Measurements from ENCODE around the gene MUTYH. TPM values are rescaled to one million over a fixed set of nuclear protein-coding genes. Genes with fewer than 3 reads are reported as not detected.

MUTYH gene
- total RNA-seq, 4 donors from 2014 or later, result 28.7 to 78.2 (median 49.0) TPM

DNA sequence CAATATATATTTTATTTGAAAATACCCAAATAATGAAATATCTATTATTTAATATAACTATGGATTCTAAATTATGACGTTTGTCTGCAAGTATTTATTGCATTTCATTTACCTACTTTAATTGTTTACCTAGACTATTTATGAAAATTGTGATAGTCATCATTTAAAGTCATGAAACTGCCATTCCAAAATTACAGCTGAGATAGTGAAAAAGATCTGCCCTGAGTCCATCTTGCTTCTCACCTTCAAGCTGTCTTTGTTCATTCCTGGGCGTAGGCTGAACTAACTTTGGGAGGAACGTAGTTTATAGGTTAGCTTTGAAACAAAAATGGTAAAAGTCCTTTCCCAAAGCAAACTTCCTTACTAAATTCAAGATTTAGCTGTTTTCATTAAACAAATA, 26.0 kb downstream of the MUTYH start:
- no peaks in the 10 kb centered on the region for H3K27me3 ChIP-seq
- H3K4me1 ChIP-seq, result no peaks in the 10 kb centered on the region
- intact Hi-C loops (cut with DNase I; ENCODE audit: low total_unique reads) (no loop called here), in situ Hi-C loops (cut with MboI; ENCODE audit: low pct_ligation_motif_present in 1 of 4, low pct_unique_long_range_greater_than_20kb in 1 of 4, low sequenced_read_pairs in 3 of 4) (loop anchor here in 3 of 4 donors (25.0 kb wide), 2 partner anchors 477 to 527 kb away; partner anchors contain the start of genes BEST4 (in 2 of the 3), RPS8 (in 2 of the 3) and PTCH2 (in 1 of the 3))
- no peaks in the 10 kb centered on the region for H3K9me3 ChIP-seq
- H3K27ac ChIP-seq, result no peak overlapping the region
- 65 to 75% methylated on average over 3 of the region's 3 CpGs for WGBS, 2 donors (ENCODE audit: low coverage in 1 of 2)
- no peak for DNase-seq
- H3K36me3 ChIP-seq, result no peaks in the 10 kb centered on the region
- no peak overlapping the region for H3K4me3 ChIP-seq
- no peak for TF ChIP-seq EP300 (IDR thresholded peaks at IDR 0.05; ENCODE audit: low read depth)
- TF ChIP-seq, protein P1, sequence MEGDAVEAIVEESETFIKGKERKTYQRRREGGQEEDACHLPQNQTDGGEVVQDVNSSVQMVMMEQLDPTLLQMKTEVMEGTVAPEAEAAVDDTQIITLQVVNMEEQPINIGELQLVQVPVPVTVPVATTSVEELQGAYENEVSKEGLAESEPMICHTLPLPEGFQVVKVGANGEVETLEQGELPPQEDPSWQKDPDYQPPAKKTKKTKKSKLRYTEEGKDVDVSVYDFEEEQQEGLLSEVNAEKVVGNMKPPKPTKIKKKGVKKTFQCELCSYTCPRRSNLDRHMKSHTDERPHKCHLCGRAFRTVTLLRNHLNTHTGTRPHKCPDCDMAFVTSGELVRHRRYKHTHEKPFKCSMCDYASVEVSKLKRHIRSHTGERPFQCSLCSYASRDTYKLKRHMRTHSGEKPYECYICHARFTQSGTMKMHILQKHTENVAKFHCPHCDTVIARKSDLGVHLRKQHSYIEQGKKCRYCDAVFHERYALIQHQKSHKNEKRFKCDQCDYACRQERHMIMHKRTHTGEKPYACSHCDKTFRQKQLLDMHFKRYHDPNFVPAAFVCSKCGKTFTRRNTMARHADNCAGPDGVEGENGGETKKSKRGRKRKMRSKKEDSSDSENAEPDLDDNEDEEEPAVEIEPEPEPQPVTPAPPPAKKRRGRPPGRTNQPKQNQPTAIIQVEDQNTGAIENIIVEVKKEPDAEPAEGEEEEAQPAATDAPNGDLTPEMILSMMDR (IDR thresholded peaks at IDR 0.05), result no peak
- no peak for TF ChIP-seq POLR2AphosphoS5 (IDR thresholded peaks at IDR 0.05)
- no peak for TF ChIP-seq POLR2A (IDR thresholded peaks at IDR 0.05)

DNA sequence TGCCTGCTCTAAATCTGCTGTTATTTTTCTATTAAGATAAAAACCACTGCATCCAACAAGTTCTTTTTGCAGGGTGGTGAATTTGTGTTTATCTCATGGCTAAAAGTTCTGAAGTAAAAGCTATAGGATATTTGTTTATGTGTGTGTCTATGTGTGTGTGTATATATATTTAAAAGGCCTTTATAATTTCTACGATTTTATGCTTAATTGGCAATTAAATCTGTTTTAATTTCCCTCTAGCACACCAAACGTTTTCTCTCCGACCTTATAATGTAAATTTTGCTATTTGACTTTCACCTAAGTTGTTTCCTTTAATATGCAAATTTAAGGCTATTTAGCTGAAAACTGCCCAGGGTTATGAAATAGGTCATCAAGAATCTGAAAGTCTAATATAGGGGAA, 33.3 kb downstream of the MUTYH start:
- DNase-seq, result no peak
- peaks cover 8 to 16% (median 10%) of the 10 kb centered on the region in 4 donors for H3K4me1 ChIP-seq
- in situ Hi-C loops (cut with MboI; ENCODE audit: low pct_ligation_motif_present in 1 of 4, low pct_unique_long_range_greater_than_20kb in 1 of 4, low sequenced_read_pairs in 3 of 4) (loop anchor here in 3 of 4 donors (10.0 to 25.0 kb wide), 3 partner anchors 292 to 520 kb away; partner anchors contain the start of genes BEST4 (in 2 of the 3), RPS8 (in 2 of the 3), HECTD3 (in 1 of the 3) and PTCH2 (in 1 of the 3)), intact Hi-C loops (cut with DNase I; ENCODE audit: low total_unique reads) (no loop called here)
- H3K27me3 ChIP-seq, result no peaks in the 10 kb centered on the region
- no peak overlapping the region for H3K4me3 ChIP-seq
- no peaks in the 10 kb centered on the region for H3K9me3 ChIP-seq
- TF ChIP-seq EP300 (IDR thresholded peaks at IDR 0.05; ENCODE audit: low read depth) (no peak), POLR2A (IDR thresholded peaks at IDR 0.05) (no peak), POLR2AphosphoS5 (IDR thresholded peaks at IDR 0.05) (no peak)
- TF ChIP-seq, protein P1 (IDR thresholded peaks at IDR 0.05), result no peak
- 70 to 77% methylated on average over 3 of the region's 3 CpGs for WGBS, 2 donors (ENCODE audit: low coverage in 1 of 2)
- no peak overlapping the region for H3K27ac ChIP-seq
- no peaks in the 10 kb centered on the region for H3K36me3 ChIP-seq

DNA sequence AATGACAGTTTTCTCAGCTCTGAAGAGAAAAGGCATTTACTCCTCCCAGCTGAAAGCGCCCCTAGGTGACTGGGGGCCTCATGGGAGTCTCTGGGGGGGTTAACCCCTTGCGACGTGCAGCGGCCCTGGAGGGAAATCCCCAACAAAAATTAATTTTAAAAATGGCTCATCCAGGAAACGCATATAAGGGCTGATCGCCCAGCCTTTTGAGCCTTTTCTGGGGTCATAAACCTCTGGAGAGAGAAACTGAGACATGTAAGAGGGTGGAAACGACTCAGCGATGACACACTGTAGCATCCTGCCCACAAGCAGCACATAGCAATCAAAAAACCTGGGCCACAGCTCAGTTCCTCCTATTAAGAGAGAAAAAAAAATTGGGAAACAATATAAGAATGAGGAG, 33.9 kb downstream of the MUTYH start:
- TF ChIP-seq POLR2A (IDR thresholded peaks at IDR 0.05) (no peak), POLR2AphosphoS5 (IDR thresholded peaks at IDR 0.05) (no peak)

DNA sequence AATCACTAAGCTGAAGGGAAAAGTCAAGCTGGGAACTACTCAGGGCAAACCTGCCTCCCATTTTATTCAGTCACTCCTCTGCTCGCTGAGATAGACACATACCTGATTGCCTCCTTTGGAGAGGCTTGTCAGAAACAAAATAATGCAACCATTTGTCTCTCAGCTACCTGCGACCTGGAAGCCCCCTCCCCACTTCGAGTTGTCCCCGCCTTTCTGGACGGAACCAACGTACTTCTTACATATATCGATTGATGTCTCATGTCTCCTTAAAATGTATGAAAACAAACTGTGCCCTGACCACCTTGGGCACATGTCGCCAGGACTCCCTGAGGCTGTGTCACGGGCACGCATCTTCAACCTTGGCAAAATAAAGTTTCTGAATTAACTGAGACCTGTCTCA, 35.0 kb downstream of the MUTYH start:
- H3K4me1 ChIP-seq, result peaks cover 8 to 16% (median 10%) of the 10 kb centered on the region in 4 donors
- WGBS, 2 donors (ENCODE audit: low coverage in 1 of 2), result 93 to 95% methylated on average over 6 to 10 of the region's 10 CpGs
- peak overlapping the region in 2 of 4 donors; percentile 95 to 98 for H3K27ac ChIP-seq
- in situ Hi-C loops (cut with MboI; ENCODE audit: low pct_ligation_motif_present in 1 of 4, low pct_unique_long_range_greater_than_20kb in 1 of 4, low sequenced_read_pairs in 3 of 4), result loop anchor here in 3 of 4 donors (10.0 to 25.0 kb wide), 3 partner anchors 290 to 518 kb away; partner anchors contain the start of genes BEST4 (in 2 of the 3), RPS8 (in 2 of the 3), HECTD3 (in 1 of the 3) and PTCH2 (in 1 of the 3)
- DNase-seq, result no peak
- no peaks in the 10 kb centered on the region for H3K9me3 ChIP-seq
- H3K4me3 ChIP-seq, result no peak overlapping the region
- no peaks in the 10 kb centered on the region for H3K27me3 ChIP-seq
- TF ChIP-seq EP300 (IDR thresholded peaks at IDR 0.05; ENCODE audit: low read depth), result no peak
- TF ChIP-seq POLR2AphosphoS5 (IDR thresholded peaks at IDR 0.05), result no peak
- TF ChIP-seq, protein P1 (IDR thresholded peaks at IDR 0.05), result no peak
- TF ChIP-seq POLR2A (IDR thresholded peaks at IDR 0.05), result no peak
- H3K36me3 ChIP-seq, result no peaks in the 10 kb centered on the region
- intact Hi-C loops (cut with DNase I; ENCODE audit: low total_unique reads), result no loop called here

More for the DNA sequence above, 33.9 kb downstream of the MUTYH start:
- in situ Hi-C loops (cut with MboI; ENCODE audit: low pct_ligation_motif_present in 1 of 4, low pct_unique_long_range_greater_than_20kb in 1 of 4, low sequenced_read_pairs in 3 of 4) (loop anchor here in 3 of 4 donors (10.0 to 25.0 kb wide), 3 partner anchors 292 to 519 kb away; partner anchors contain the start of genes BEST4 (in 2 of the 3), RPS8 (in 2 of the 3), HECTD3 (in 1 of the 3) and PTCH2 (in 1 of the 3)), intact Hi-C loops (cut with DNase I; ENCODE audit: low total_unique reads) (no loop called here)
- peaks cover 8 to 16% (median 10%) of the 10 kb centered on the region in 4 donors for H3K4me1 ChIP-seq
- no peak overlapping the region for H3K4me3 ChIP-seq
- no peak for DNase-seq
- H3K27me3 ChIP-seq, result no peaks in the 10 kb centered on the region
- 43 to 66% methylated on average over 4 to 8 of the region's 8 CpGs for WGBS, 2 donors (ENCODE audit: low coverage in 1 of 2)
- H3K27ac ChIP-seq, result no peak overlapping the region
- H3K9me3 ChIP-seq, result no peaks in the 10 kb centered on the region
- no peaks in the 10 kb centered on the region for H3K36me3 ChIP-seq

Data from transverse colon (tissue), 4 donors.